ENCODE results near the gene ASPN. TPM values are rescaled to one million over a fixed set of nuclear protein-coding genes. Genes with fewer than 3 reads are reported as not detected.

ASPN gene
- total RNA-seq, 1 donor, result 1.1 TPM

- no peaks in the 10 kb centered on the region for H3K36me3 ChIP-seq (ENCODE audit: insufficient read depth, low read length)
- TF ChIP-seq CTCF (IDR thresholded peaks at IDR 0.05; ENCODE audit: extremely low read depth, low read depth, low read length), result no peak
- H4K20me1 ChIP-seq (ENCODE audit: insufficient read depth, low read length), result no peaks in the 10 kb centered on the region
- H3K4me1 ChIP-seq (ENCODE audit: insufficient read depth, low read length), result no peaks in the 10 kb centered on the region
- H3K27me3 ChIP-seq (ENCODE audit: insufficient read depth, low read length), result no peaks in the 10 kb centered on the region
- H3K27ac ChIP-seq (ENCODE audit: low read depth, low read length), result no peak overlapping the region
- no peak overlapping the region for H2AFZ ChIP-seq (ENCODE audit: low read length)
- H3K9me3 ChIP-seq (ENCODE audit: low read depth, low read length), result no peaks in the 10 kb centered on the region
- H3K4me3 ChIP-seq (ENCODE audit: insufficient read depth, low read length), result no peak overlapping the region
- no peaks in the 10 kb centered on the region for H3K79me2 ChIP-seq (ENCODE audit: insufficient read depth, low read length)
- no peak for DNase-seq (ENCODE audit: insufficient read length, low spot score, missing footprints)
- no peak overlapping the region for H3K4me2 ChIP-seq (ENCODE audit: insufficient read depth, low read length)
Observed at GRCh38 chr9:92527832-92528521, 45.7 kb upstream of the ASPN start.

- no peaks in the 10 kb centered on the region for H3K36me3 ChIP-seq (ENCODE audit: insufficient read depth, low read length)
- no peaks in the 10 kb centered on the region for H3K9me3 ChIP-seq (ENCODE audit: low read depth, low read length)
- H2AFZ ChIP-seq (ENCODE audit: low read length), result no peak overlapping the region
- no peaks in the 10 kb centered on the region for H3K79me2 ChIP-seq (ENCODE audit: insufficient read depth, low read length)
- H4K20me1 ChIP-seq (ENCODE audit: insufficient read depth, low read length), result no peaks in the 10 kb centered on the region
- TF ChIP-seq CTCF (IDR thresholded peaks at IDR 0.05; ENCODE audit: extremely low read depth, low read depth, low read length), result no peak
- no peaks in the 10 kb centered on the region for H3K4me1 ChIP-seq (ENCODE audit: insufficient read depth, low read length)
- H3K4me3 ChIP-seq (ENCODE audit: insufficient read depth, low read length), result no peak overlapping the region
- no peaks in the 10 kb centered on the region for H3K27me3 ChIP-seq (ENCODE audit: insufficient read depth, low read length)
- H3K4me2 ChIP-seq (ENCODE audit: insufficient read depth, low read length), result no peak overlapping the region
- no peak for DNase-seq (ENCODE audit: insufficient read length, low spot score, missing footprints)
- no peak overlapping the region for H3K27ac ChIP-seq (ENCODE audit: low read depth, low read length)
Observed at GRCh38 chr9:92527291-92527828, 45.1 kb upstream of the ASPN start.

- TF ChIP-seq CTCF (IDR thresholded peaks at IDR 0.05; ENCODE audit: extremely low read depth, low read depth, low read length), result no peak
- H3K27me3 ChIP-seq (ENCODE audit: insufficient read depth, low read length), result no peaks in the 10 kb centered on the region
- DNase-seq (ENCODE audit: insufficient read length, low spot score, missing footprints), result no peak
- no peaks in the 10 kb centered on the region for H4K20me1 ChIP-seq (ENCODE audit: insufficient read depth, low read length)
- H2AFZ ChIP-seq (ENCODE audit: low read length), result no peak overlapping the region
- H3K36me3 ChIP-seq (ENCODE audit: insufficient read depth, low read length), result no peaks in the 10 kb centered on the region
- H3K27ac ChIP-seq (ENCODE audit: low read depth, low read length), result no peak overlapping the region
- H3K4me3 ChIP-seq (ENCODE audit: insufficient read depth, low read length), result no peak overlapping the region
- no peaks in the 10 kb centered on the region for H3K79me2 ChIP-seq (ENCODE audit: insufficient read depth, low read length)
- H3K9me3 ChIP-seq (ENCODE audit: low read depth, low read length), result no peaks in the 10 kb centered on the region
- no peak overlapping the region for H3K4me2 ChIP-seq (ENCODE audit: insufficient read depth, low read length)
- H3K4me1 ChIP-seq (ENCODE audit: insufficient read depth, low read length), result no peaks in the 10 kb centered on the region
Observed at GRCh38 chr9:92525306-92525705, 43.0 kb upstream of the ASPN start.

- TF ChIP-seq CTCF (IDR thresholded peaks at IDR 0.05; ENCODE audit: extremely low read depth, low read depth, low read length), result no peak
- H3K36me3 ChIP-seq (ENCODE audit: insufficient read depth, low read length), result no peaks in the 10 kb centered on the region
- no peak for DNase-seq (ENCODE audit: insufficient read length, low spot score, missing footprints)
Observed at GRCh38 chr9:92524881-92525280, 42.6 kb upstream of the ASPN start.

More at GRCh38 chr9:92524881-92525280, 42.6 kb upstream of the ASPN start:
- H3K4me2 ChIP-seq (ENCODE audit: insufficient read depth, low read length), result no peak overlapping the region
- H3K27me3 ChIP-seq (ENCODE audit: insufficient read depth, low read length), result no peaks in the 10 kb centered on the region
- H3K4me3 ChIP-seq (ENCODE audit: insufficient read depth, low read length), result no peak overlapping the region
- H3K79me2 ChIP-seq (ENCODE audit: insufficient read depth, low read length), result no peaks in the 10 kb centered on the region
- H3K9me3 ChIP-seq (ENCODE audit: low read depth, low read length), result no peaks in the 10 kb centered on the region
- H3K27ac ChIP-seq (ENCODE audit: low read depth, low read length), result no peak overlapping the region
- H3K4me1 ChIP-seq (ENCODE audit: insufficient read depth, low read length), result no peaks in the 10 kb centered on the region
- H2AFZ ChIP-seq (ENCODE audit: low read length), result no peak overlapping the region
- no peaks in the 10 kb centered on the region for H4K20me1 ChIP-seq (ENCODE audit: insufficient read depth, low read length)
